ENCODE data around the gene PRPF4. TPM values are rescaled to one million over a fixed set of nuclear protein-coding genes. Genes with fewer than 3 reads are reported as not detected.
A peak's percentile ranks its signal among the peaks of the same experiment; 100 is the strongest.

Gene PRPF4
- total RNA-seq, 1 donor from 2014 or later, result 34.4 TPM

DNA sequence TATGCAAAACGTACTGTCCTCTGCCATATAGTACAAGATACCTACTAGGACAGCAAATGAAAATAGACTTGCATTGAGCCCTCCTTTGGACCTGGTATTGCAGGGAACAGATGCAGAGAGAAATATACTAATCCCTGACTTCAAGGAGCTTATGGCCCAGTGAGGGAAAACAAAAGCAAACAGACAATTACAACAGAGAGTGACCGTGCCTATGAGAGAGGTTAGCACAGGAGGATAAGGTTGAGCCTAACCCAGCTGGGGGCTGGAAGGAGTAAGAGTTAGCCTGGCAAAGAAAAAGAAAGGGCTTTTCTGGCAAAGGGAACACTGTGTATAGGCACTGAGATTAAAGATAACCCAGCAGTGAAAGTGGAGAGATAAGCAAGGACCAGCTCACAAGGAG is 5.6 kb upstream of the PRPF4 start:
- TF ChIP-seq, protein P1, sequence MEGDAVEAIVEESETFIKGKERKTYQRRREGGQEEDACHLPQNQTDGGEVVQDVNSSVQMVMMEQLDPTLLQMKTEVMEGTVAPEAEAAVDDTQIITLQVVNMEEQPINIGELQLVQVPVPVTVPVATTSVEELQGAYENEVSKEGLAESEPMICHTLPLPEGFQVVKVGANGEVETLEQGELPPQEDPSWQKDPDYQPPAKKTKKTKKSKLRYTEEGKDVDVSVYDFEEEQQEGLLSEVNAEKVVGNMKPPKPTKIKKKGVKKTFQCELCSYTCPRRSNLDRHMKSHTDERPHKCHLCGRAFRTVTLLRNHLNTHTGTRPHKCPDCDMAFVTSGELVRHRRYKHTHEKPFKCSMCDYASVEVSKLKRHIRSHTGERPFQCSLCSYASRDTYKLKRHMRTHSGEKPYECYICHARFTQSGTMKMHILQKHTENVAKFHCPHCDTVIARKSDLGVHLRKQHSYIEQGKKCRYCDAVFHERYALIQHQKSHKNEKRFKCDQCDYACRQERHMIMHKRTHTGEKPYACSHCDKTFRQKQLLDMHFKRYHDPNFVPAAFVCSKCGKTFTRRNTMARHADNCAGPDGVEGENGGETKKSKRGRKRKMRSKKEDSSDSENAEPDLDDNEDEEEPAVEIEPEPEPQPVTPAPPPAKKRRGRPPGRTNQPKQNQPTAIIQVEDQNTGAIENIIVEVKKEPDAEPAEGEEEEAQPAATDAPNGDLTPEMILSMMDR (IDR thresholded peaks at IDR 0.05; ENCODE audit: insufficient read depth, low read length, poor library complexity, severe bottlenecking), result no peak
- H3K27me3 ChIP-seq (ENCODE audit: control insufficient read depth, insufficient read depth, low read length), result no peaks in the 10 kb centered on the region
- H3K36me3 ChIP-seq (ENCODE audit: control insufficient read depth, insufficient read depth, low read length), result no peaks in the 10 kb centered on the region
- DNase-seq (ENCODE audit: low read depth), result no peak
- H3K4me3 ChIP-seq (ENCODE audit: low read depth, low read length), result no peak overlapping the region

DNA sequence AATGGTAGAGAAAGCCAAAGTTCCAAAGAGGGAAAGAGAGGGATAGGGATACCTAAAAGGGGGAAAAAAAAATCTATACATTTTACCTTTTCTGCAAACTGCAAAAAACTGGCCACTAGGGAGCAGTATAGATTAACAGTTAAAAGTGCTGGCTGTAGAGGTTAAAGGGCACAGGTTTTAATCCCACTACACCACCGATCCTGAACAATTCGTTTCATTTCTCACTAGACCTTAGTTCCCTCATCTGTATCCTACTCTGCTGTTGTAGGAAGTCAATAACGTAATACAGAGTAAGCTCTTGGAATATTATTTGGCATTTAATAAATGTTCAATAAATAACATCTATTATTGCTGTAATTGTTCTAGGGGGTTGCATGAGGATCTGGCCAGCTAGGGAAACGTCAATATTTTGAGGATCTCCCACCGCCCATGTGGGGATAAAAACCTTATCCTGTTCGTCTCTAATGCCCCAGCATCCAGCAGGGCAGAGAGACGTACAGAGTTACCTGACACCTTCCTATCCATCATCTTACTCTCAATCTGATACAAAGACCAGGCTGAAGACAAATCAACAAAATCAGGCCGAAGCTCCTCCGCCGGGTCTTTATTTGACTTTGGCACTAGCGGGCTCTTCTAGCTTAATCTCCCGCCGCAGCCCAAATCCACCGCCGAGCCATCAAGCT is 843 bp upstream of the PRPF4 start:
- TF ChIP-seq, protein P1 (IDR thresholded peaks at IDR 0.05; ENCODE audit: insufficient read depth, low read length, poor library complexity, severe bottlenecking), result peak; percentile 60
- H3K36me3 ChIP-seq (ENCODE audit: control insufficient read depth, insufficient read depth, low read length), result no peaks in the 10 kb centered on the region
- DNase-seq (ENCODE audit: low read depth), result peak; percentile 21

DNA sequence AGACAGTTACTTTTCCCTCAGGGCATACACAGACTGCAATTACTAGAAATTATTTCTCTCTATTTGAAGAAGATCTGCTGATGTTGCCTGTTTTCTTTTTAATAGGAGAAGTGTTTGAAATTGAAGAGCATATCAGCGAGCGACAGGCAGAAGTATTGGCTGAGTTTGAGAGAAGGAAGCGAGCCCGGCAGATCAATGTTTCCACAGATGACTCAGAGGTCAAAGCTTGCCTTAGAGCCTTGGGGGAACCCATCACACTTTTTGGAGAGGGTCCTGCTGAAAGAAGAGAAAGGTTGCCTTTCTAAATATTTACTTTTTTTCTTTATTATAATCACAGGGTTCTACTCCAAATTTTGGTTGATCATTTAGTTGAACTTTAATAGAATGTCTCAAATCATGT is 3.4 kb downstream of the PRPF4 start:
- H3K27me3 ChIP-seq (ENCODE audit: control insufficient read depth, insufficient read depth, low read length), result no peaks in the 10 kb centered on the region
- H3K36me3 ChIP-seq (ENCODE audit: control insufficient read depth, insufficient read depth, low read length), result peaks cover 2% of the 10 kb centered on the region
- no peak overlapping the region for H3K4me3 ChIP-seq (ENCODE audit: low read depth, low read length)
- TF ChIP-seq, protein P1 (IDR thresholded peaks at IDR 0.05; ENCODE audit: insufficient read depth, low read length, poor library complexity, severe bottlenecking), result no peak
- DNase-seq (ENCODE audit: low read depth), result no peak

More for the DNA sequence above, 843 bp upstream of the PRPF4 start:
- peak overlapping the region; percentile 97 for H3K4me3 ChIP-seq (ENCODE audit: low read depth, low read length)
- no peaks in the 10 kb centered on the region for H3K27me3 ChIP-seq (ENCODE audit: control insufficient read depth, insufficient read depth, low read length)

DNA sequence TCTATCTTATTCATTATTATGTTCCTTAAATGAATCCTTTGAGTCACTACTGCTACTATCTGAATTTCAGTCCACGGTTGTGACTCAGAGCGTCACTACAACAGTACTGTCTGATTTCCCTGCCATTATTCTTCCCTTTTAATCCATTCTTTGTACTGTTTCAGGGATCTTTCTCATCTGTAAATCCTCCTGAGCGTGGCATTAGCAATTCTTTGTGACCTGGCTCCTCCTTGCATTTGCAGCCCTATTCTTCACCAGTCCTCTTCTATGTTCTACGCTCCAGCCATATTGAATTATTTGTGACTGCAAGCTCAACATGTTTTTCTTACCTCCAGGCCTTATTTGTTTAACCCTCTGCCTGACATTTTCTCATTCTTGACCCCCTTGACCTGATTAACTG is 5.9 kb downstream of the PRPF4 start:
- Histone ChIP-seq H3K36me3 (ENCODE audit: control insufficient read depth, insufficient read depth, low read length) (peaks cover 2% of the 10 kb centered on the region), H3K4me3 (ENCODE audit: low read depth, low read length) (no peak overlapping the region), H3K27me3 (ENCODE audit: control insufficient read depth, insufficient read depth, low read length) (no peaks in the 10 kb centered on the region)
- TF ChIP-seq, protein P1 (IDR thresholded peaks at IDR 0.05; ENCODE audit: insufficient read depth, low read length, poor library complexity, severe bottlenecking), result no peak
- no peak for DNase-seq (ENCODE audit: low read depth)

DNA sequence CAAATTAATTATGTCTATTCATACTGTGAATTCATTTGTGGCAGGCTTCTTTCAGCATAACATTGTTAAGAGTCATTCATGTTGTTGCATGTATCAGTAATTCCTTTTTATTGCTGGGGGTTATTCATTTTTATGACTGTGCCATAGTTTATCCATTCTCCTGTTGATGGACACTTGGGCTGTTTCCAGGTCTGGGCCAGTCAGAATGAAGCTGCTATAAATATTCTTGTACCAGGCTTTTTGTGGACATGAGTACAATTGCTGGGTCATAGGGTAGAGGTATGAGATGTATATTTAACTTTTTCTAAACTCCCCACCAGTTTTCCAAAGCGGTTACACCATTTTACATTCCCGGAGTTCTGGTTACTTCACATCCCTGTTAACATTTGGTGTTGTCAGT is 13.6 kb downstream of the PRPF4 start:
- no peaks in the 10 kb centered on the region for H3K27me3 ChIP-seq (ENCODE audit: control insufficient read depth, insufficient read depth, low read length)
- DNase-seq (ENCODE audit: low read depth), result no peak
- no peak overlapping the region for H3K4me3 ChIP-seq (ENCODE audit: low read depth, low read length)
- TF ChIP-seq, protein P1 (IDR thresholded peaks at IDR 0.05; ENCODE audit: insufficient read depth, low read length, poor library complexity, severe bottlenecking), result no peak
- H3K36me3 ChIP-seq (ENCODE audit: control insufficient read depth, insufficient read depth, low read length), result peaks cover 1% of the 10 kb centered on the region

DNA sequence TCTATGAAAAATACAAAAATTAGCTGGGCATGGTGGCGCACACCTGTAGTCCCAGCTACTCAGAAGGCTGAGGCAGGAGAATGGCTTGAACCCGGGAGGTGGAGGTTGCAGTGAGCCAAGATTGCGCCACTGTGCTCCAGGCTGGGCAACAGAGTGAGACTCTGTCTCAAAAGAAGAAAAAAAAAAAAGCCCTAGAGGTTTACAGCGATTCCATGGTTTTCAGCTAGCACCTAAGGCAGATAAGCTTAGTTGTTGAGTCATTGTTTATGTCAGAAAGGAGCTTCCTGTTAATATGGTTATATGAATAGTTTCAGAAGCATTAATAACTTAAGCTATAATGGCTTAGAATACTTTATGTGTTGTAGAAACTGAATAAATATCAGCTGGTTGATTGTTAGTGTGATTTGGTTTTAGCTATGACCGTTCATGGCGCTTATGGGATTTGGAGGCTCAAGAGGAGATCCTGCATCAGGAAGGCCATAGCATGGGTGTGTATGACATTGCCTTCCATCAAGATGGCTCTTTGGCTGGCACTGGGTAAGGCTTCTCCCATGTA is 14.7 kb downstream of the PRPF4 start:
- no peak overlapping the region for H3K4me3 ChIP-seq (ENCODE audit: low read depth, low read length)
- H3K36me3 ChIP-seq (ENCODE audit: control insufficient read depth, insufficient read depth, low read length), result peaks cover 1% of the 10 kb centered on the region
- no peak for DNase-seq (ENCODE audit: low read depth)

More for the DNA sequence above, 14.7 kb downstream of the PRPF4 start:
- TF ChIP-seq, protein P1 (IDR thresholded peaks at IDR 0.05; ENCODE audit: insufficient read depth, low read length, poor library complexity, severe bottlenecking), result no peak
- no peaks in the 10 kb centered on the region for H3K27me3 ChIP-seq (ENCODE audit: control insufficient read depth, insufficient read depth, low read length)

All from kidney epithelial cell (primary cell).